ENCODE results near the gene ELFN2.
A peak's percentile ranks its signal among the peaks of the same experiment; 100 is the strongest.
"Not testable (repeated sequence)": the region's sequence is repeated elsewhere in the genome, so short reads cannot be mapped to it uniquely, and the experiment has no call there.

Gene ELFN2

GRCh38 chr22:37427135-37427710 is at the start of gene ELFN2:
ELFN2 (minus strand) TSS chr22:37427479; CDS start chr22:37375534, 51,945 bp downstream.
- H3K9me3 ChIP-seq (ENCODE audit: control insufficient read depth, insufficient read depth, low read length): 0 out of 2 replicates have a peak, but pooled peaks cover under 1% of the 10 kb centered on the region
- peak within 1 kb of the TSS; percentile 49; the same call in 1 of the 2 replicates for H3K9ac ChIP-seq (ENCODE audit: low read depth, low read length)
- H3K4me1 ChIP-seq (ENCODE audit: insufficient read depth, low read length): peaks cover 4% of the 10 kb centered on the region; the same call in 1 of the 2 replicates
- H3K36me3 ChIP-seq (ENCODE audit: insufficient read depth, low read length): no peaks in the 10 kb centered on the region

- H3K9ac ChIP-seq (ENCODE audit: low read depth, low read length): no peak overlapping the region
- no peaks in the 10 kb centered on the region for H3K9me3 ChIP-seq (ENCODE audit: control insufficient read depth, insufficient read depth, low read length)
- no peaks in the 10 kb centered on the region for H3K4me1 ChIP-seq (ENCODE audit: insufficient read depth, low read length)
- H3K36me3 ChIP-seq (ENCODE audit: insufficient read depth, low read length): no peaks in the 10 kb centered on the region
Observed at GRCh38 chr22:37476389-37477329, 49.4 kb upstream of the ELFN2 start.

GRCh38 chr22:37474447-37475090 is 47.3 kb upstream of the ELFN2 start:
- Histone ChIP-seq H3K36me3 (ENCODE audit: insufficient read depth, low read length) (no peaks in the 10 kb centered on the region), H3K9ac (ENCODE audit: low read depth, low read length) (no peak overlapping the region), H3K9me3 (ENCODE audit: control insufficient read depth, insufficient read depth, low read length) (no peaks in the 10 kb centered on the region), H3K4me1 (ENCODE audit: insufficient read depth, low read length) (no peaks in the 10 kb centered on the region)

- H3K9me3 ChIP-seq (ENCODE audit: control insufficient read depth, insufficient read depth, low read length): no peaks in the 10 kb centered on the region
- H3K4me1 ChIP-seq (ENCODE audit: insufficient read depth, low read length): no peaks in the 10 kb centered on the region
Observed at GRCh38 chr22:37473437-37473946, 46.2 kb upstream of the ELFN2 start.

GRCh38 chr22:37472418-37473006 is 45.2 kb upstream of the ELFN2 start:
- Histone ChIP-seq H3K36me3 (ENCODE audit: insufficient read depth, low read length) (no peaks in the 10 kb centered on the region; the same call in 1 of the 2 replicates), H3K9ac (ENCODE audit: low read depth, low read length) (no peak overlapping the region), H3K9me3 (ENCODE audit: control insufficient read depth, insufficient read depth, low read length) (no peaks in the 10 kb centered on the region), H3K4me1 (ENCODE audit: insufficient read depth, low read length) (no peaks in the 10 kb centered on the region)

More at GRCh38 chr22:37473437-37473946, 46.2 kb upstream of the ELFN2 start:
- Histone ChIP-seq H3K36me3 (ENCODE audit: insufficient read depth, low read length) (no peaks in the 10 kb centered on the region), H3K9ac (ENCODE audit: low read depth, low read length) (no peak overlapping the region)

- Histone ChIP-seq H3K36me3 (ENCODE audit: insufficient read depth, low read length) (no peaks in the 10 kb centered on the region; the same call in 1 of the 2 replicates), H3K9me3 (ENCODE audit: control insufficient read depth, insufficient read depth, low read length) (no peaks in the 10 kb centered on the region), H3K4me1 (ENCODE audit: insufficient read depth, low read length) (no peaks in the 10 kb centered on the region), H3K9ac (ENCODE audit: low read depth, low read length) (no peak overlapping the region)
Observed at GRCh38 chr22:37471727-37472417, 44.6 kb upstream of the ELFN2 start.

- Histone ChIP-seq H3K4me1 (ENCODE audit: insufficient read depth, low read length) (no peaks in the 10 kb centered on the region), H3K36me3 (ENCODE audit: insufficient read depth, low read length) (no peaks in the 10 kb centered on the region; the same call in 1 of the 2 replicates)
Observed at GRCh38 chr22:37470087-37470445, 42.8 kb upstream of the ELFN2 start.

GRCh38 chr22:37469416-37470086 is 42.3 kb upstream of the ELFN2 start:
- Histone ChIP-seq H3K4me1 (ENCODE audit: insufficient read depth, low read length) (no peaks in the 10 kb centered on the region), H3K9me3 (ENCODE audit: control insufficient read depth, insufficient read depth, low read length) (no peaks in the 10 kb centered on the region), H3K36me3 (ENCODE audit: insufficient read depth, low read length) (no peaks in the 10 kb centered on the region; the same call in 1 of the 2 replicates), H3K9ac (ENCODE audit: low read depth, low read length) (no peak overlapping the region)

More at GRCh38 chr22:37470087-37470445, 42.8 kb upstream of the ELFN2 start:
- H3K9ac ChIP-seq (ENCODE audit: low read depth, low read length): no peak overlapping the region
- no peaks in the 10 kb centered on the region for H3K9me3 ChIP-seq (ENCODE audit: control insufficient read depth, insufficient read depth, low read length)

GRCh38 chr22:37468201-37468695 is 41.0 kb upstream of the ELFN2 start:
- H3K36me3 ChIP-seq (ENCODE audit: insufficient read depth, low read length); H3K4me1 ChIP-seq (ENCODE audit: insufficient read depth, low read length); H3K9ac ChIP-seq (ENCODE audit: low read depth, low read length); H3K9me3 ChIP-seq (ENCODE audit: control insufficient read depth, insufficient read depth, low read length): not testable (repeated sequence)

- Histone ChIP-seq H3K36me3 (ENCODE audit: insufficient read depth, low read length) (no peaks in the 10 kb centered on the region; the same call in 1 of the 2 replicates), H3K4me1 (ENCODE audit: insufficient read depth, low read length) (no peaks in the 10 kb centered on the region), H3K9me3 (ENCODE audit: control insufficient read depth, insufficient read depth, low read length) (no peaks in the 10 kb centered on the region), H3K9ac (ENCODE audit: low read depth, low read length) (no peak overlapping the region)
Observed at GRCh38 chr22:37467391-37467955, 40.2 kb upstream of the ELFN2 start.

- H3K9me3 ChIP-seq (ENCODE audit: control insufficient read depth, insufficient read depth, low read length): no peaks in the 10 kb centered on the region
- no peaks in the 10 kb centered on the region; the same call in 1 of the 2 replicates for H3K36me3 ChIP-seq (ENCODE audit: insufficient read depth, low read length)
- H3K9ac ChIP-seq (ENCODE audit: low read depth, low read length): no peak overlapping the region
- no peaks in the 10 kb centered on the region for H3K4me1 ChIP-seq (ENCODE audit: insufficient read depth, low read length)
Observed at GRCh38 chr22:37464181-37464580, 36.9 kb upstream of the ELFN2 start.

- no peaks in the 10 kb centered on the region for H3K4me1 ChIP-seq (ENCODE audit: insufficient read depth, low read length)
- no peaks in the 10 kb centered on the region for H3K36me3 ChIP-seq (ENCODE audit: insufficient read depth, low read length)
- H3K9me3 ChIP-seq (ENCODE audit: control insufficient read depth, insufficient read depth, low read length): no peaks in the 10 kb centered on the region
- no peak overlapping the region for H3K9ac ChIP-seq (ENCODE audit: low read depth, low read length)
Observed at GRCh38 chr22:37462983-37463382, 35.7 kb upstream of the ELFN2 start.

GRCh38 chr22:37462436-37462835 is 35.2 kb upstream of the ELFN2 start:
- H3K9me3 ChIP-seq (ENCODE audit: control insufficient read depth, insufficient read depth, low read length): no peaks in the 10 kb centered on the region
- H3K9ac ChIP-seq (ENCODE audit: low read depth, low read length): no peak overlapping the region
- no peaks in the 10 kb centered on the region for H3K4me1 ChIP-seq (ENCODE audit: insufficient read depth, low read length)
- H3K36me3 ChIP-seq (ENCODE audit: insufficient read depth, low read length): no peaks in the 10 kb centered on the region

All from ES-I3 (cell line).